Left lobe of liver (tissue), 2 donors: Measurements from ENCODE around the gene SERGEF. TPM values are rescaled to one million over a fixed set of nuclear protein-coding genes. Genes with fewer than 3 reads are reported as not detected.

Source experiments
- ATAC-seq: fragments of 200-7000 bp; cut with Tn5 transposase; one replicate; pipeline ENCODE4 v1.9.1; 2020; ENCODE audit warnings: mild to moderate bottlenecking, moderate library complexity
- DNase-seq: peaks from one replicate; pipeline ENCODE4 v3.0.0-alpha.2; 2020; ENCODE audit warnings: low spot score
- total RNA-seq: library from RNA; stranded (reverse); gene quantifications from one replicate; pipeline ENCODE4 v1.2.1, GENCODE V29; 2021
- donor health status: DM: no; HTN: no; CAD: no; lungs with moderate emphysema.
- donor health status: DM: no; HTN: yes; CAD: no.

Gene SERGEF
- total RNA-seq, 1 donor from 2014 or later: 13.7 TPM

DNA sequence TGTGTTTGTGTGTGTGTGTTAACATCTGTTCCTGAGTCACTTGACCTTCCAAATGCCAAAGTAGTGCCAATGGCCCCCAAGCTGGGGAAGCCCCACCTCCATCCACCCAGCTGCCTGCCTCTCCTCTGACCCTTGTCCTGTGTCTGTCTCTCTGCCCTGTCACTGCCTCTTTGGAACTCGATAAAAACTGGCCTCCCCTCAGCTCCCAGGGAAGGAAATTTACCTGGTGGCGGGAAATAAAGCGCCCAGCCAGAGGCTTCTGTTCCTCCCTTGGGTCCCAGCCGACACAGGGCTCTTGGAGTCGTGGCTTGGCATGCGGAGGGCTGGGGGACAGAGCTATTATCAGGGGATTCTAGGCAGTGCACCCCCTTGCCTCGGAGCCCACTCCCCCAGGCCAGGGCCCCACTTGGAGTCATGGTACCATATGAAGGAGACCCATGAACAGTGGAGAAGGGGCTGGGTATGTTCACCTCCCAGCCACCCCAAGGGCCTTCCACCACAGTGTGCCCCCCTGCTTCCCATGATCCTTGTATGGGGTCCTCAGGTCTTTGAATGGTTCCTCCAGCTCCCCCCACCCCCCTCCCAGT, 272.1 kb downstream of the SERGEF start:
- ATAC-seq: peak; percentile 54

DNA sequence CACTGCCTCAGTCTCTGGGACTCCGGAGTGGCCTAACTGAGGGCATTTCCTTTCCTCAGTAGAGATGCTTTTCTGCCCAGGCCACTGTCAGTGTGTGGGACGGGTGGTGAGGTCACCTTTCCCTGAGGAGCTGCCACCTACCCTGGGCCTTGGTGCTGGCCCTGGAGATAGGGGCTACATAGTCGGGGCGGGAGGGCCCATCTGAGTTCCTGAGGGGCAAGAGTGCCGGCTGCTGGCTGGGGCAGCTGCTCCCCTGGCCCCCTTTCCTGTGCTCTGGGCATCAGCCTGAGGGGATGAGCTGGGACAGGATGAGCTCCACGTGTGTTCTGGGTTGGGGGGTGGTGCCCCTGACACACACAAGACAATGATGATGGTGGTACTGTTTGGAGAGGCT, 272.9 kb downstream of the SERGEF start:
- no peak for ATAC-seq

More for the DNA sequence above, 272.1 kb downstream of the SERGEF start:
- DNase-seq: no peak

GRCh38 chr11:17738151-17738973, 274.5 kb downstream of the SERGEF start:
- ATAC-seq (no peak), DNase-seq (no peak)

More for the DNA sequence above, 272.9 kb downstream of the SERGEF start:
- DNase-seq: no peak

Other genes with a start within 250 kb of the SERGEF start
- 0.05 TPM for gene TPH1, start 33.2 kb upstream of the SERGEF start, total RNA-seq
- 3.7 TPM for gene SAAL1, start 93.0 kb upstream of the SERGEF start, total RNA-seq
- gene MRGPRX3, start 119.5 kb upstream of the SERGEF start, total RNA-seq: not detected
- not detected for gene MRGPRX4, start 159.8 kb upstream of the SERGEF start, total RNA-seq
- 738 TPM for gene SAA4, start 223.8 kb upstream of the SERGEF start, total RNA-seq
- gene SAA2, start 235.6 kb upstream of the SERGEF start, total RNA-seq: 26,068 TPM